ENCODE data around the gene CCDC30.

DNA sequence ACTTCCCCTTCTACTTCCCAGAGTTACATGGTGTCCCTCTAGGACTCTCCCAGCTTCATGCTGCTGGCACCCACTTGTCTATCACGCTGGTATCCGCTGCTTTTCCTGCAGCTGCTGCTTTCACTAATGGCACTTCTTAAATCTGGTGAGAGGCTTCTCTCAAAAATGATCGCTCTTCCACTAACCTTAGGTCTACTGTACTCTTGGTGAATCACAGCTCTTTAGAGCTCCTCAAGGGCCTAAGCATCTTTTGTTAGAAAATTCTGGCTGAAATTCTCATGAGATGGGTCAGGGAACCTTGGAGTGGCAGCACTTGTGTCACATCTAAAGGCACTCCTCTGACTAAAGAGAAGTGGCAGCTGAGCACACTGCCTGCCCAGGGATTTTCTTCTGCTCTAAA lies 39.4 kb upstream of the CCDC30 start:
- no peak for TF ChIP-seq CTCF (IDR thresholded peaks at IDR 0.05)
- no peak for TF ChIP-seq POLR2A (IDR thresholded peaks at IDR 0.05)

All from uterus (tissue), 2 donors.